NT2/D1 (cell line): Measurements from ENCODE around the gene PHLDB1.

Experiments used
- SUZ12 ChIP-seq: IDR thresholded peaks from 2 replicates; pipeline ENCODE4 v1.6.1; 2011; ENCODE audit not compliant: insufficient read length, insufficient read depth; ENCODE audit errors: extremely low read depth
- YY1 ChIP-seq: IDR thresholded peaks from 2 replicates; pipeline ENCODE4 v1.6.1; 2011; ENCODE audit not compliant: insufficient read length, insufficient read depth
- ZNF274 ChIP-seq: IDR thresholded peaks from 2 replicates; pipeline ENCODE4 v1.6.1; 2011; ENCODE audit warnings: mild to moderate bottlenecking, low read depth, low read length

DNA sequence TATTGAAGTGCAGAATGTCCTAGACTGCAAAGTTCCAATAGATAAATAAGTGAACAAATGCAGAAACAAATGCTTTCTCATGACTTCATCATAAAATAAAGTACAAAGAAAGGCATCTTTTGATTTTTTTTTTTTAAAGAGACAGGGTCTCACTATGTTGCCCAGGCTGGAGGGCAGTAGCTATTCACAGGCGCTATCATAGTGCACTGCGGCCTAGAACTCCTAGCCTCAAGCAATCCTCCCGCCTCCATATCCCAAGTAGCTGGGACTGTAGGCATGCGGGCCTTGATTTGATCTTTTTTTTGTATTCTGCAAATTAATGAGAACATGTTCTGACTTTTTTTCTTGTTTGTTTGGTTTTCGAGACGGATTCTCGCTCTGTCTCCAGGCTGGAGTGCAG, 32.8 kb upstream of the PHLDB1 start:
- no peak for TF ChIP-seq SUZ12
- TF ChIP-seq YY1, result no peak
- no peak for TF ChIP-seq ZNF274
